Activated B cell treated with CpG ODN at 0.5 μM for 24 hours (primary cell): ENCODE data around the gene ALDH1A2. TPM values are rescaled to one million over a fixed set of nuclear protein-coding genes. Genes with fewer than 3 reads are reported as not detected.

ENCODE experiments used
- ATAC-seq: fragments of 200-7000 bp; cut with Tn5 transposase; one replicate; pipeline ENCODE4 v1.10.0; 2021; ENCODE audit warnings: low read depth, mild to moderate bottlenecking, moderate library complexity
- CTCF ChIA-PET: fragments of 350-600 bp; sonication (Branson Sonifier 250); formaldehyde crosslinking; loops from one replicate; lab custom pipeline; 2021; ENCODE audit warnings: antibody characterized with exemption; lab: Charles Lee
- POLR2A ChIA-PET: fragments of 350-600 bp; sonication (Branson Sonifier 250); formaldehyde crosslinking; loops from one replicate; lab custom pipeline; 2021; ENCODE audit warnings: antibody characterized with exemption; lab: Charles Lee
- DNase-seq: peaks from one replicate; pipeline ENCODE4 v3.0.0; 2022
- H3K27ac Mint-ChIP-seq: one replicate; pipeline ENCODE4 v1.8.0; 2020; ENCODE audit warnings: mixed read lengths
- H3K27me3 Mint-ChIP-seq: one replicate; pipeline ENCODE4 v1.8.0; 2021; ENCODE audit warnings: mixed read lengths
- H3K36me3 Mint-ChIP-seq: one replicate; pipeline ENCODE4 v1.8.0; 2021; ENCODE audit warnings: low read depth, mixed read lengths
- H3K4me1 Mint-ChIP-seq: one replicate; pipeline ENCODE4 v1.8.0; 2021; ENCODE audit warnings: mixed read lengths
- H3K4me3 Mint-ChIP-seq: one replicate; pipeline ENCODE4 v1.8.0; 2020; ENCODE audit warnings: mild to moderate bottlenecking, mixed read lengths
- H3K9me3 Mint-ChIP-seq: one replicate; pipeline ENCODE4 v1.8.0; 2020; ENCODE audit warnings: mixed read lengths
- intact Hi-C: fragments of 100-400 bp; cut with micrococcal nuclease; formaldehyde crosslinking; loops from one replicate; pipeline ENCODE4 v1.15.1; 2024
- total RNA-seq: library from RNA; stranded (reverse); gene quantifications from 2 replicates; pipeline ENCODE4 v1.2.3, GENCODE V29; 2022
- TF ChIP-seq, protein P1 (sequence below): fragments of 200-600 bp; IDR thresholded peaks from one replicate; pipeline ENCODE4 v1.8.0; 2022; ENCODE audit warnings: antibody characterized with exemption, mild to moderate bottlenecking

The ALDH1A2 gene
- total RNA-seq, 1 donor from 2014 or later: not detected

DNA sequence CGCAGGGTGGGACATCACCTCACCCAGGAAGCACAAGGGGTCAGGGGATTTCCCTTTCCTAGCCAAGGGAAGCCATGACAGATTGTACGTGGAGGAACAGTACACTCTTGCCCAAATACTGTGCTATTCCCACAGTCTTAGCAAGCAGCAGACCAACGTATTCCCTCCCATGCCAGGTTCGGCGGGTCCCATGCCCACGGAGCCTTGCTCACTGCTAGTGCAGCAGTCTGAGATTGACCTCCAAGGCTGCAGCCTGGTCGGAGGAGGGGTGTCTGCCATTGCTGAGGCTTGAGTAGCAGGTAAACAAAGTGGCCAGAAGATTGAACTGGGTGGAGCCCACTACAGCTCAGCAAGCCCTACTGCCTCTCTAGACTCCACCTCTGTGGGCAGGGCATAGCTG is 39.0 kb downstream of the ALDH1A2 start:
- Mint-ChIP-seq H3K9me3 (peaks cover 35% of the 10 kb centered on the region), H3K27me3 (peaks cover 7% of the 10 kb centered on the region), H3K4me1 (no peaks in the 10 kb centered on the region), H3K4me3 (no peak overlapping the region), H3K27ac (no peak overlapping the region), H3K36me3 (peaks cover 10% of the 10 kb centered on the region)
- no peak for ATAC-seq
- no peak for DNase-seq
- POLR2A ChIA-PET: no interaction called here
- TF ChIP-seq, protein P1, sequence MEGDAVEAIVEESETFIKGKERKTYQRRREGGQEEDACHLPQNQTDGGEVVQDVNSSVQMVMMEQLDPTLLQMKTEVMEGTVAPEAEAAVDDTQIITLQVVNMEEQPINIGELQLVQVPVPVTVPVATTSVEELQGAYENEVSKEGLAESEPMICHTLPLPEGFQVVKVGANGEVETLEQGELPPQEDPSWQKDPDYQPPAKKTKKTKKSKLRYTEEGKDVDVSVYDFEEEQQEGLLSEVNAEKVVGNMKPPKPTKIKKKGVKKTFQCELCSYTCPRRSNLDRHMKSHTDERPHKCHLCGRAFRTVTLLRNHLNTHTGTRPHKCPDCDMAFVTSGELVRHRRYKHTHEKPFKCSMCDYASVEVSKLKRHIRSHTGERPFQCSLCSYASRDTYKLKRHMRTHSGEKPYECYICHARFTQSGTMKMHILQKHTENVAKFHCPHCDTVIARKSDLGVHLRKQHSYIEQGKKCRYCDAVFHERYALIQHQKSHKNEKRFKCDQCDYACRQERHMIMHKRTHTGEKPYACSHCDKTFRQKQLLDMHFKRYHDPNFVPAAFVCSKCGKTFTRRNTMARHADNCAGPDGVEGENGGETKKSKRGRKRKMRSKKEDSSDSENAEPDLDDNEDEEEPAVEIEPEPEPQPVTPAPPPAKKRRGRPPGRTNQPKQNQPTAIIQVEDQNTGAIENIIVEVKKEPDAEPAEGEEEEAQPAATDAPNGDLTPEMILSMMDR: no peak
- CTCF ChIA-PET: no interaction called here
- intact Hi-C loops: no loop called here

- peaks cover 10% of the 10 kb centered on the region for H3K36me3 Mint-ChIP-seq
- H3K27me3 Mint-ChIP-seq: peaks cover 7% of the 10 kb centered on the region
- no peaks in the 10 kb centered on the region for H3K4me1 Mint-ChIP-seq
- no peak for ATAC-seq
- H3K4me3 Mint-ChIP-seq: no peak overlapping the region
- intact Hi-C loops: no loop called here
- DNase-seq: no peak
- H3K9me3 Mint-ChIP-seq: peaks cover 35% of the 10 kb centered on the region
- H3K27ac Mint-ChIP-seq: no peak overlapping the region
- TF ChIP-seq, protein P1: no peak
- POLR2A ChIA-PET: no interaction called here
- CTCF ChIA-PET: no interaction called here
These were observed 39.5 kb downstream of the ALDH1A2 start for GRCh38 chr15:58026051-58026450.

GRCh38 chr15:58021332-58022230 is 43.9 kb downstream of the ALDH1A2 start:
- ATAC-seq (no peak), DNase-seq (no peak)
- TF ChIP-seq, protein P1: no peak
- ChIA-PET POLR2A (no interaction called here), CTCF (no interaction called here)
- H3K4me3 Mint-ChIP-seq: no peak overlapping the region
- peaks cover 3% of the 10 kb centered on the region for H3K27me3 Mint-ChIP-seq
- no peaks in the 10 kb centered on the region for H3K4me1 Mint-ChIP-seq
- intact Hi-C loops: no loop called here
- peaks cover 10% of the 10 kb centered on the region for H3K36me3 Mint-ChIP-seq
- no peak overlapping the region for H3K27ac Mint-ChIP-seq
- H3K9me3 Mint-ChIP-seq: peaks cover 24% of the 10 kb centered on the region

GRCh38 chr15:58019503-58020376 is 45.8 kb downstream of the ALDH1A2 start:
- Mint-ChIP-seq H3K9me3 (peaks cover 11% of the 10 kb centered on the region), H3K36me3 (peaks cover 3% of the 10 kb centered on the region), H3K27me3 (peaks cover 4% of the 10 kb centered on the region), H3K27ac (no peak overlapping the region), H3K4me3 (no peak overlapping the region), H3K4me1 (no peaks in the 10 kb centered on the region)
- TF ChIP-seq, protein P1: no peak
- ChIA-PET CTCF (no interaction called here), POLR2A (no interaction called here)
- ATAC-seq (no peak), DNase-seq (no peak)
- intact Hi-C loops: no loop called here

DNA sequence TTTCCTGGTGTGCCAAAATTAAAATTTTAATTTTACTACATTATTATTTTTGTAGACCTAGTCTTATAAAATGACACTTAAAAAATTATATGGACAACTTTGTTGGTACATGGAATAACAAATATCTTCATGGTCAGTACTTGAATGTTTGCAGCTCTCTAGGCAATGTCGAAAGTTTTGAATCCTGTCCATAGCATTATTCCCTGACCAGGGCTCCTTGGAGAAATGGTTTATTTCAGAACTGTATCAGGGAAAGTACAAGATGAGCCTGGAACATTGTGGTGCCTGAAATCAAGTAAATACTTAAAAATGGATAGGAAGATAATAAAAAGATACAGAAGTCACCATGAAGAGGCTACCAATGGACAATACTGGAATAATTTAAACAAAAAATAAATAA is 47.6 kb downstream of the ALDH1A2 start:
- DNase-seq (no peak), ATAC-seq (no peak)
- peaks cover 6% of the 10 kb centered on the region for H3K9me3 Mint-ChIP-seq
- no peaks in the 10 kb centered on the region for H3K4me1 Mint-ChIP-seq
- H3K27ac Mint-ChIP-seq: no peak overlapping the region
- POLR2A ChIA-PET: no interaction called here
- H3K36me3 Mint-ChIP-seq: peaks cover 3% of the 10 kb centered on the region
- TF ChIP-seq, protein P1: no peak
- intact Hi-C loops: no loop called here
- H3K27me3 Mint-ChIP-seq: peaks cover 13% of the 10 kb centered on the region
- CTCF ChIA-PET: no interaction called here
- no peak overlapping the region for H3K4me3 Mint-ChIP-seq
